DMS79 (cell line): ENCODE results near the gene COLEC12.

Experiments
- DNase-seq: peaks from one replicate; lab custom pipeline; 2025; lab: John Stamatoyannopoulos, UW

The COLEC12 gene

GRCh38 chr18:384897-385296, 115.6 kb downstream of the COLEC12 start:
- DNase-seq, result no peak

GRCh38 chr18:383135-383534, 117.4 kb downstream of the COLEC12 start:
- DNase-seq, result no peak

GRCh38 chr18:382423-382984, 118.0 kb downstream of the COLEC12 start:
- DNase-seq, result no peak

- DNase-seq, result no peak
Measured at GRCh38 chr18:379681-380330, 120.7 kb downstream of the COLEC12 start.

GRCh38 chr18:378079-378478, 122.4 kb downstream of the COLEC12 start:
- no peak for DNase-seq

- DNase-seq, result no peak
Measured at GRCh38 chr18:377088-377487, 123.4 kb downstream of the COLEC12 start.

- DNase-seq, result no peak
Measured at GRCh38 chr18:376311-376710, 124.2 kb downstream of the COLEC12 start.

- DNase-seq, result no peak
Measured at GRCh38 chr18:374721-375168, 125.8 kb downstream of the COLEC12 start.

GRCh38 chr18:373780-374179, 126.7 kb downstream of the COLEC12 start:
- no peak for DNase-seq

- DNase-seq, result no peak
Measured at GRCh38 chr18:371609-371982, 128.9 kb downstream of the COLEC12 start.

GRCh38 chr18:370751-371608, 129.5 kb downstream of the COLEC12 start:
- no peak for DNase-seq

GRCh38 chr18:369224-370015, 131.1 kb downstream of the COLEC12 start:
- no peak for DNase-seq

GRCh38 chr18:366466-367061, 133.9 kb downstream of the COLEC12 start:
- no peak for DNase-seq

- no peak for DNase-seq
Measured at GRCh38 chr18:365651-366050, 134.8 kb downstream of the COLEC12 start.

- no peak for DNase-seq
Measured at GRCh38 chr18:364256-364826, 136.2 kb downstream of the COLEC12 start.

GRCh38 chr18:363301-364085, 137.0 kb downstream of the COLEC12 start:
- DNase-seq, result no peak

- no peak for DNase-seq
Measured at GRCh38 chr18:362311-363290, 137.9 kb downstream of the COLEC12 start.

GRCh38 chr18:361941-362310, 138.6 kb downstream of the COLEC12 start:
- DNase-seq, result no peak

GRCh38 chr18:361100-361732, 139.3 kb downstream of the COLEC12 start:
- no peak for DNase-seq
